Fibroblast of lung (primary cell): ENCODE data around the gene FDXR. TPM values are rescaled to one million over a fixed set of nuclear protein-coding genes. Genes with fewer than 3 reads are reported as not detected.

Experiments
- DNase-seq, 2 donors: peaks; one replicate each; pipeline versions ENCODE4 v3.0.0 to v3.0.0-alpha.2; 2010; ENCODE audit warnings: low read depth in 2 of 2
- H2AFZ ChIP-seq: 2 replicates; pipeline ENCODE4 v1.5.1; 2012; ENCODE audit warnings: low read length, control low read depth, inconsistent platforms
- H3K27ac ChIP-seq: 2 replicates; pipeline ENCODE4 v1.5.1; 2011; ENCODE audit warnings: low read length, control low read depth; ENCODE audit not compliant: insufficient read depth
- H3K27me3 ChIP-seq: 2 replicates; pipeline ENCODE4 v1.5.1; 2011; ENCODE audit warnings: mild to moderate bottlenecking, low read length; ENCODE audit not compliant: control insufficient read depth, insufficient read depth
- H3K36me3 ChIP-seq: 2 replicates; pipeline ENCODE4 v1.5.1; 2011; ENCODE audit warnings: low read length; ENCODE audit not compliant: control insufficient read depth, insufficient read depth
- H3K4me1 ChIP-seq: 2 replicates; pipeline ENCODE4 v1.5.1; 2011; ENCODE audit warnings: low read length; ENCODE audit not compliant: control insufficient read depth, insufficient read depth; ENCODE audit errors: extremely low read depth
- H3K4me2 ChIP-seq: 2 replicates; pipeline ENCODE4 v1.5.1; 2011; ENCODE audit warnings: low read length, control low read depth; ENCODE audit not compliant: insufficient read depth; ENCODE audit errors: extremely low read depth
- H3K4me3 ChIP-seq, 4 experiments: fragments of 200-600 bp in 1 of 4; sonication (generic) in 1 of 4; replicated peaks in 1 of 4; 2 replicates each; pipeline ENCODE4 v1.5.1; 2011 to 2016; ENCODE audit warnings: low read length in 4 of 4, low read depth in 3 of 4, mild to moderate bottlenecking in 3 of 4, control low read depth in 2 of 4, inconsistent platforms in 1 of 4, mixed read lengths in 1 of 4; ENCODE audit not compliant: insufficient read depth in 1 of 4; ENCODE audit errors: control extremely low read depth in 1 of 4
- H3K79me2 ChIP-seq: 2 replicates; pipeline ENCODE4 v1.5.1; 2012; ENCODE audit warnings: mild to moderate bottlenecking, low read length, inconsistent platforms; ENCODE audit not compliant: control insufficient read depth, insufficient read depth
- H3K9ac ChIP-seq: 2 replicates; pipeline ENCODE4 v1.5.1; 2011; ENCODE audit warnings: mild to moderate bottlenecking, low read length, control low read depth; ENCODE audit not compliant: insufficient read depth
- H3K9me3 ChIP-seq: 2 replicates; pipeline ENCODE4 v1.5.1; 2012; ENCODE audit warnings: low read depth, low read length; ENCODE audit not compliant: control insufficient read depth, insufficient read depth
- H4K20me1 ChIP-seq: 2 replicates; pipeline ENCODE4 v1.5.1; 2011; ENCODE audit warnings: low read length; ENCODE audit not compliant: control insufficient read depth, insufficient read depth; ENCODE audit errors: extremely low read depth
- CTCF ChIP-seq, 2 donors: IDR thresholded peaks in 1 of 2; conservative IDR thresholded peaks in 1 of 2; 1 replicate in 1 of 2; 2 replicates in 1 of 2; pipeline ENCODE4 v1.5.1; 2011 to 2012; ENCODE audit warnings: low read length in 2 of 2, control low read depth in 1 of 2, inconsistent platforms in 1 of 2, low read depth in 1 of 2, mild to moderate bottlenecking in 1 of 2
- EZH2 ChIP-seq: IDR thresholded peaks from 2 replicates; pipeline ENCODE4 v1.5.1; 2012; ENCODE audit warnings: low read length, control low read depth, mild to moderate bottlenecking; ENCODE audit errors: missing control alignments
- polyA plus RNA-seq, 2 donors: library from polyadenylated mRNA; depleted of rRNA in 1 of 2; stranded (reverse) in 1 of 2; unstranded in 1 of 2; fragments of >200 nt; gene quantifications; 2 replicates each; pipeline ENCODE4 v1.2.1, GENCODE V29; 2011 to 2012; ENCODE audit warnings: missing spikeins in 1 of 2
- total RNA-seq: library from RNA; depleted of rRNA; stranded (reverse); fragments of >200 nt; gene quantifications from 2 replicates; pipeline ENCODE4 v1.2.1, GENCODE V29; 2014

FDXR gene
- total and polyA plus RNA-seq, 2 donors (not counting 1 experiment from before 2014, with no cell fraction given): 6.8 to 71.0 TPM

- H3K27me3 ChIP-seq: peaks cover 44% of the 10 kb centered on the region
- no peak overlapping the region for H3K27ac ChIP-seq
- TF ChIP-seq EZH2 (no peak), CTCF (conservative IDR thresholded peaks at IDR 0.05 in 1 of 2, IDR thresholded peaks at IDR 0.05 in 1 of 2; ENCODE audit: low read depth in 1 of 2, low read length in 2 of 2) (no peak)
- H3K4me3 ChIP-seq: no peak overlapping the region
- H3K9ac ChIP-seq: no peak overlapping the region
- no peak for DNase-seq
- H3K4me1 ChIP-seq: no peaks in the 10 kb centered on the region
- H3K9me3 ChIP-seq: no peaks in the 10 kb centered on the region
- no peaks in the 10 kb centered on the region for H3K79me2 ChIP-seq
- H4K20me1 ChIP-seq: no peaks in the 10 kb centered on the region
- no peak overlapping the region for H2AFZ ChIP-seq
- no peak overlapping the region for H3K4me2 ChIP-seq
- H3K36me3 ChIP-seq: no peaks in the 10 kb centered on the region
Observed at GRCh38 chr17:74921026-74921681, 48.4 kb upstream of the FDXR start.

- Histone ChIP-seq H3K79me2 (no peaks in the 10 kb centered on the region), H3K4me2 (no peak overlapping the region), H3K27ac (no peak overlapping the region), H3K9me3 (no peaks in the 10 kb centered on the region), H3K27me3 (peaks cover 39% of the 10 kb centered on the region), H2AFZ (no peak overlapping the region), H3K9ac (no peak overlapping the region), H3K36me3 (no peaks in the 10 kb centered on the region), H3K4me3 (no peak overlapping the region), H3K4me1 (no peaks in the 10 kb centered on the region), H4K20me1 (no peaks in the 10 kb centered on the region)
- TF ChIP-seq CTCF (conservative IDR thresholded peaks at IDR 0.05 in 1 of 2, IDR thresholded peaks at IDR 0.05 in 1 of 2; ENCODE audit: low read depth in 1 of 2, low read length in 2 of 2) (no peak), EZH2 (no peak)
- no peak for DNase-seq
Observed at GRCh38 chr17:74920642-74921025, 47.8 kb upstream of the FDXR start.

GRCh38 chr17:74920306-74920620 is 47.5 kb upstream of the FDXR start:
- Histone ChIP-seq H3K27ac (no peak overlapping the region), H3K27me3 (peaks cover 35% of the 10 kb centered on the region), H4K20me1 (no peaks in the 10 kb centered on the region), H3K4me1 (no peaks in the 10 kb centered on the region), H3K79me2 (no peaks in the 10 kb centered on the region), H3K9me3 (no peaks in the 10 kb centered on the region), H3K4me2 (no peak overlapping the region), H2AFZ (no peak overlapping the region), H3K36me3 (no peaks in the 10 kb centered on the region), H3K4me3 (no peak overlapping the region), H3K9ac (no peak overlapping the region)
- TF ChIP-seq EZH2: no peak
- TF ChIP-seq CTCF (conservative IDR thresholded peaks at IDR 0.05 in 1 of 2, IDR thresholded peaks at IDR 0.05 in 1 of 2; ENCODE audit: low read depth in 1 of 2, low read length in 2 of 2): no peak
- DNase-seq: no peak
